ENCODE measurements around the gene HACD3. TPM values are rescaled to one million over a fixed set of nuclear protein-coding genes. Genes with fewer than 3 reads are reported as not detected.

HACD3 gene
- total and polyA plus RNA-seq, 2 of the 13 experiments (the other 11 are each of a cell fraction or from before 2014, with no cell fraction given): 73.6 to 161 TPM

DNA sequence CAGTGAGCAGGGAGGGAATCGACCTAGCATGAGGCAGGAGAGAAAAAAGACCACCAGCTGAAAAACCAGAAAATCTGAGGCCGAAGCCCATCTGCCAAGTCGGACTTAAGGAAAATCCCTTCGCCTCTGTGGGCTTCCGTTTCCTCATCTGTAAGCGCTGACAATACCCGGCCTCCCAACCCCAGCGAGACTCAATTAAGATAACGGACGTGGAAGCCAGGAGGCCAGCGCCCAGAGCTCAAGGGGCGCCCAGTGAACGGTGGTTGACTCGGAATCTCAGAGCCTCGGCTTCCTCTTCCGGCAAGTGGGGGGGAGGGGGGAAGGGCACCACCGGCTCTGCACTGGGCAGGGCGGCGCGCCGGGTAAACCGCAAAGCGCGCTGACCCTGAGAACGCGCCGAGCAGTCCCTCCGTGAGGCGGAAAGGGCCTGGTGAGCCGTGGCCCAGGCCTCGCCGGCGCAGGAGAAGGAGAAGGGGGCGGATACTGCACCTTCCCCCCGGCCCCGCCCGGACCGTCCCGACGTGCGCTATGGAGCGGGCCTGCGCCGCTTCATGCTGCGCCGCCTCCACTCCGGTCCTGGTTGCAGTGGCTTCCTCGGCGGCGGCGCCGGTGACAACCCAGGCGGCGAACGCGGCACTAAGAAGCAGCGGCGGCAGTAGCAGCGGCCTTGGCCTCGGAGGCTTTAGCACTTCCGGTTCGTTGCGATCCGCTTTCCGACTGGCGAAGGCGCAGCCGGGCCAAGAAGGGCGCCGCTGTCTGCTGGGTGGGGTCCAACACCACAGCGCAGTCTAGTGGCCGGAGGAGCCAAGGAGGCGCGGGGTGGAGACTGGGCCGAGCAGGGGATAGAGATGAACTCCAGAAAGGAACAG lies 13.0 kb upstream of the HACD3 start, which contains the start of gene DPP8:
Gene DPP8, minus strand, starts transcription at position 693 of the 869 bp plus-strand sequence. CDS start 5,136 bp downstream, outside the sequence.
- in situ Hi-C loops (cut with HindIII; ENCODE audit: extremely low pct_ligation_motif_present, low pct_unique_long_range_greater_than_20kb): no loop called here
- CTCF ChIA-PET (ENCODE audit: low intra/inter-chr PET ratio, low total read pairs): interaction anchor here (1.9 kb wide), 1 partner anchor 14 kb away, joined by 11 read pairs; no protein-coding TSS in a partner anchor
- FAIRE-seq (no peak), DNase-seq (ENCODE audit: low spot score) (peak; percentile 88), ATAC-seq (peak; percentile 96)
- Histone ChIP-seq H3K9ac (ENCODE audit: insufficient read depth, low read depth, low read length) (peak within 1 kb of the TSS; percentile 97), H3K4me3 (replicated peaks in 1 of 3; ENCODE audit: insufficient read depth in 1 of 3, low read depth in 2 of 3, low read length in 3 of 3) (peak within 1 kb of the TSS; percentile 87 to 100 (median 97)), H3K79me2 (ENCODE audit: insufficient read depth, low read length) (peaks cover 22% of the 10 kb centered on the region), H3K9me3 (ENCODE audit: low read length) (no peaks in the 10 kb centered on the region), H3K4me2 (ENCODE audit: low read depth, low read length) (peak within 1 kb of the TSS; percentile 77), H4K20me1 (ENCODE audit: insufficient read depth, low read length) (no peaks in the 10 kb centered on the region), H3K4me1 (ENCODE audit: insufficient read depth, low read length) (peaks cover 45% of the 10 kb centered on the region), H3K27me3 (ENCODE audit: control insufficient read depth in 1 of 2, insufficient read depth in 2 of 2, low read length in 2 of 2) (no peaks in the 10 kb centered on the region; a peak in 1 of 5 replicates), H3K27ac (ENCODE audit: extremely low read length, insufficient read depth, low read length) (peak within 1 kb of the TSS; percentile 99), H2AFZ (ENCODE audit: low read length) (peak within 1 kb of the TSS; percentile 97), H3K36me3 (replicated peaks in 1 of 2; ENCODE audit: control insufficient read depth in 1 of 2, insufficient read depth in 2 of 2, low read length in 2 of 2) (0 out of 5 replicates have a peak, but pooled peaks cover 0 to 11% of the 10 kb centered on the region in 2 experiments)
- WGBS (ENCODE audit: low lambda C conversion rate): 4% methylated on average over 11 of the region's 75 CpGs
- TSS peak; percentile 83 for BruUV-seq (replicated peaks)
- intact Hi-C loops (cut with micrococcal nuclease; ENCODE audit: unreplicated experiment): loop anchor here (2.0 kb wide), 1 partner anchor 16 kb away; no protein-coding TSS in a partner anchor
- POLR2A ChIA-PET: interaction anchor here (0.6 to 1.7 kb wide), 13 partner anchors 8 to 676 kb away, joined by 4 to 21 read pairs (median 5); partner anchors contain the start of genes CLPX, HACD3, INTS14 and PLEKHO2
- TF ChIP-seq, protein P1, sequence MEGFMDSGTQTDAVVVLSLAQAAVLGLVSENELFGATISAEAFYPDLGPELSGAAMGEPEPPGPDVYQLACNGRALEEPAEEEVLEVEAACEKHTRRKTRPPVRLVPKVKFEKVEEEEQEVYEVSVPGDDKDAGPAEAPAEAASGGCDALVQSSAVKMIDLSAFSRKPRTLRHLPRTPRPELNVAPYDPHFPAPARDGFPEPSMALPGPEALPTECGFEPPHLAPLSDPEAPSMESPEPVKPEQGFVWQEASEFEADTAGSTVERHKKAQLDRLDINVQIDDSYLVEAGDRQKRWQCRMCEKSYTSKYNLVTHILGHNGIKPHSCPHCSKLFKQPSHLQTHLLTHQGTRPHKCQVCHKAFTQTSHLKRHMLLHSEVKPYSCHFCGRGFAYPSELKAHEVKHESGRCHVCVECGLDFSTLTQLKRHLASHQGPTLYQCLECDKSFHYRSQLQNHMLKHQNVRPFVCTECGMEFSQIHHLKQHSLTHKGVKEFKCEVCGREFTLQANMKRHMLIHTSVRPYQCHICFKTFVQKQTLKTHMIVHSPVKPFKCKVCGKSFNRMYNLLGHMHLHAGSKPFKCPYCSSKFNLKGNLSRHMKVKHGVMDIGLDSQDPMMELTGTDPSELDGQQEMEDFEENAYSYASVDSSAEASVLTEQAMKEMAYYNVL (CRISPR knock-in tag; IDR thresholded peaks at IDR 0.05; ENCODE audit: borderline replicate concordance): peak; percentile 76; the same call in 1 of the 2 replicates
- TF ChIP-seq ASH2L (IDR thresholded peaks at IDR 0.05; ENCODE audit: insufficient read length, low read depth, low read length) (peak; percentile 100), ZFP36L2 (CRISPR knock-in tag; IDR thresholded peaks at IDR 0.05) (peak; percentile 67; the same call in 1 of the 2 replicates), REPIN1 (CRISPR knock-in tag; IDR thresholded peaks at IDR 0.05; ENCODE audit: borderline replicate concordance, low read depth) (peak; percentile 82; the same call in 1 of the 2 replicates), CEBPB (IDR thresholded peaks at IDR 0.05; ENCODE audit: borderline replicate concordance, low read depth, low read length) (no peak), ZFP36 (IDR thresholded peaks at IDR 0.05; ENCODE audit: borderline replicate concordance, low read depth, low read length, partially characterized antibody) (no peak), KDM2A (CRISPR knock-in tag; IDR thresholded peaks at IDR 0.05; ENCODE audit: borderline replicate concordance, low read depth) (peak; percentile 95), DNMT3B (CRISPR knock-in tag; conservative IDR thresholded peaks at IDR 0.05) (no peak), ZNF724P (CRISPR knock-in tag; IDR thresholded peaks at IDR 0.05; ENCODE audit: borderline replicate concordance) (peak; percentile 84)
- TF ChIP-seq, protein P2, sequence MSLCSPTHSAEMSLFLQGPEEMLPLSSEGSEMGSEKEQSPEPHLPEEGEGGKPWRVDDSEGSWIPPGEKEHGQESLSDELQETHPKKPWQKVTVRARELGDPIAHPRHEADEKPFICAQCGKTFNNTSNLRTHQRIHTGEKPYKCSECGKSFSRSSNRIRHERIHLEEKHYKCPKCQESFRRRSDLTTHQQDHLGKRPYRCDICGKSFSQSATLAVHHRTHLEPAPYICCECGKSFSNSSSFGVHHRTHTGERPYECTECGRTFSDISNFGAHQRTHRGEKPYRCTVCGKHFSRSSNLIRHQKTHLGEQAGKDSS (CRISPR knock-in tag; IDR thresholded peaks at IDR 0.05; ENCODE audit: borderline replicate concordance, low read depth): peak; percentile 69
- TF ChIP-seq, protein P3, sequence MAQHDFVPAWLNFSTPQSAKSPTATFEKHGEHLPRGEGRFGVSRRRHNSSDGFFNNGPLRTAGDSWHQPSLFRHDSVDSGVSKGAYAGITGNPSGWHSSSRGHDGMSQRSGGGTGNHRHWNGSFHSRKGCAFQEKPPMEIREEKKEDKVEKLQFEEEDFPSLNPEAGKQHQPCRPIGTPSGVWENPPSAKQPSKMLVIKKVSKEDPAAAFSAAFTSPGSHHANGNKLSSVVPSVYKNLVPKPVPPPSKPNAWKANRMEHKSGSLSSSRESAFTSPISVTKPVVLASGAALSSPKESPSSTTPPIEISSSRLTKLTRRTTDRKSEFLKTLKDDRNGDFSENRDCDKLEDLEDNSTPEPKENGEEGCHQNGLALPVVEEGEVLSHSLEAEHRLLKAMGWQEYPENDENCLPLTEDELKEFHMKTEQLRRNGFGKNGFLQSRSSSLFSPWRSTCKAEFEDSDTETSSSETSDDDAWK (CRISPR knock-in tag; IDR thresholded peaks at IDR 0.05): no peak
- TF ChIP-seq, protein P4, sequence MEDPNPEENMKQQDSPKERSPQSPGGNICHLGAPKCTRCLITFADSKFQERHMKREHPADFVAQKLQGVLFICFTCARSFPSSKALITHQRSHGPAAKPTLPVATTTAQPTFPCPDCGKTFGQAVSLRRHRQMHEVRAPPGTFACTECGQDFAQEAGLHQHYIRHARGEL (CRISPR knock-in tag; IDR thresholded peaks at IDR 0.05): peak; percentile 76; the same call in 1 of the 2 replicates

Measured in HepG2 (cell line).